ENCODE data around the gene DPYSL3. TPM values are rescaled to one million over a fixed set of nuclear protein-coding genes. Genes with fewer than 3 reads are reported as not detected.

DPYSL3 gene
- total RNA-seq, 1 experiment from 2014 or later, result 17.2 TPM

DNA sequence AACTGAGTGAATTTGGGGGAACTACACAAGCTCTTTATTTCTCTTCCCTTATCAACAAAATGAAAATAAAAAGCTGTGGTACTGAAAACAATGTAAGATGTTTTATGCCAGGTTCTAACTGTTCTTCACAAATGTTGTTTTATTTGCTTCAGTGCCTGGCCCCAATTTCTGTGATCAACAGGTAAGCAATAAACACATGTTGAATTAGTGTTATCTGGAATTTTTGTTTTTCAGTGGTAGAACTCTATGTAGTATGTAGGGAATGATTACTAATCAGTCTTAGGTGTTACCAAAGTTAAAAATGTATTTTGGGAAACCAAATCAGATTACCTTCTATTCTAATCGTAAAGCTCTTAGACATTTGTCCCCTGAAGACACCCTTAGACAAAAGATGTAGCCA, 7.5 kb upstream of the DPYSL3 start:
- no peak for ATAC-seq
- no peaks in the 10 kb centered on the region for H4K20me1 ChIP-seq (ENCODE audit: insufficient read depth)
- H3K9me3 ChIP-seq (ENCODE audit: control insufficient read depth in 1 of 2, insufficient read depth in 1 of 2, low read depth in 1 of 2, low read length in 2 of 2), result no peaks in the 10 kb centered on the region
- ChIA-PET RAD21 (ENCODE audit: low non-redundant PET in 1 of 2, low total read pairs in 2 of 2, uncharacterized antibody in 2 of 2, unreplicated experiment in 2 of 2) (no interaction called here), CTCF (no interaction called here), POLR2A (no interaction called here)
- no peaks in the 10 kb centered on the region for H3K36me3 ChIP-seq (ENCODE audit: control insufficient read depth in 1 of 2, insufficient read depth in 2 of 2, low read length in 2 of 2)
- no peak overlapping the region for H3K27ac ChIP-seq (ENCODE audit: low read depth, low read length)
- no peak overlapping the region for H3K4me3 ChIP-seq (replicated peaks in 1 of 2; ENCODE audit: low read depth in 1 of 2, low read length in 2 of 2)
- DNase-seq (ENCODE audit: low read depth, low spot score), result no peak
- TF ChIP-seq ZNF274 (IDR thresholded peaks at IDR 0.05; ENCODE audit: low read depth, low read length) (no peak), POLR2A (IDR thresholded peaks at IDR 0.05; ENCODE audit: borderline replicate concordance, extremely low read depth, insufficient read depth, insufficient read length) (no peak)
- H3K9me2 ChIP-seq (ENCODE audit: insufficient read depth), result no peaks in the 10 kb centered on the region
- H3K9ac ChIP-seq (ENCODE audit: low read length), result no peak overlapping the region
- intact Hi-C loops (cut with micrococcal nuclease), result no loop called here
- H2AFZ ChIP-seq (ENCODE audit: low read depth, low read length, poor library complexity, severe bottlenecking), result no peak overlapping the region
- BruUV-seq (replicated peaks), result no TSS peak
- H3K4me2 ChIP-seq (ENCODE audit: low read length), result no peak overlapping the region
- H3K79me2 ChIP-seq (ENCODE audit: insufficient read depth, low read length), result no peaks in the 10 kb centered on the region
- H3K27me3 ChIP-seq (ENCODE audit: insufficient read depth, low read length), result peaks cover 12% of the 10 kb centered on the region; the same call in 1 of the 2 replicates
- no peaks in the 10 kb centered on the region for H3K4me1 ChIP-seq (ENCODE audit: control insufficient read depth in 1 of 2, insufficient read depth in 2 of 2, low read length in 2 of 2)

GRCh38 chr5:147515269-147515668, 5.4 kb upstream of the DPYSL3 start:
- ChIA-PET POLR2A (no interaction called here), RAD21 (ENCODE audit: low non-redundant PET in 1 of 2, low total read pairs in 2 of 2, uncharacterized antibody in 2 of 2, unreplicated experiment in 2 of 2) (no interaction called here), CTCF (no interaction called here)
- DNase-seq (ENCODE audit: low read depth, low spot score), result no peak
- intact Hi-C loops (cut with micrococcal nuclease), result no loop called here
- Histone ChIP-seq H3K27ac (ENCODE audit: low read depth, low read length) (no peak overlapping the region), H3K4me2 (ENCODE audit: low read length) (no peak overlapping the region), H3K36me3 (ENCODE audit: control insufficient read depth in 1 of 2, insufficient read depth in 2 of 2, low read length in 2 of 2) (no peaks in the 10 kb centered on the region), H4K20me1 (ENCODE audit: insufficient read depth) (no peaks in the 10 kb centered on the region), H3K9ac (ENCODE audit: low read length) (no peak overlapping the region), H3K9me2 (ENCODE audit: insufficient read depth) (no peaks in the 10 kb centered on the region), H3K79me2 (ENCODE audit: insufficient read depth, low read length) (no peaks in the 10 kb centered on the region), H3K4me3 (replicated peaks in 1 of 2; ENCODE audit: low read depth in 1 of 2, low read length in 2 of 2) (no peak overlapping the region), H3K9me3 (ENCODE audit: control insufficient read depth in 1 of 2, insufficient read depth in 1 of 2, low read depth in 1 of 2, low read length in 2 of 2) (no peaks in the 10 kb centered on the region), H2AFZ (ENCODE audit: low read depth, low read length, poor library complexity, severe bottlenecking) (no peak overlapping the region), H3K27me3 (ENCODE audit: insufficient read depth, low read length) (peaks cover 5% of the 10 kb centered on the region; the same call in 1 of the 2 replicates), H3K4me1 (ENCODE audit: control insufficient read depth in 1 of 2, insufficient read depth in 2 of 2, low read length in 2 of 2) (peaks cover 0 to 4% of the 10 kb centered on the region in 2 experiments; a peak in 2 of 4 replicates)
- no TSS peak for BruUV-seq (replicated peaks)
- no peak for ATAC-seq
- no peak for TF ChIP-seq JUND (IDR thresholded peaks at IDR 0.05)
- TF ChIP-seq, protein P1, sequence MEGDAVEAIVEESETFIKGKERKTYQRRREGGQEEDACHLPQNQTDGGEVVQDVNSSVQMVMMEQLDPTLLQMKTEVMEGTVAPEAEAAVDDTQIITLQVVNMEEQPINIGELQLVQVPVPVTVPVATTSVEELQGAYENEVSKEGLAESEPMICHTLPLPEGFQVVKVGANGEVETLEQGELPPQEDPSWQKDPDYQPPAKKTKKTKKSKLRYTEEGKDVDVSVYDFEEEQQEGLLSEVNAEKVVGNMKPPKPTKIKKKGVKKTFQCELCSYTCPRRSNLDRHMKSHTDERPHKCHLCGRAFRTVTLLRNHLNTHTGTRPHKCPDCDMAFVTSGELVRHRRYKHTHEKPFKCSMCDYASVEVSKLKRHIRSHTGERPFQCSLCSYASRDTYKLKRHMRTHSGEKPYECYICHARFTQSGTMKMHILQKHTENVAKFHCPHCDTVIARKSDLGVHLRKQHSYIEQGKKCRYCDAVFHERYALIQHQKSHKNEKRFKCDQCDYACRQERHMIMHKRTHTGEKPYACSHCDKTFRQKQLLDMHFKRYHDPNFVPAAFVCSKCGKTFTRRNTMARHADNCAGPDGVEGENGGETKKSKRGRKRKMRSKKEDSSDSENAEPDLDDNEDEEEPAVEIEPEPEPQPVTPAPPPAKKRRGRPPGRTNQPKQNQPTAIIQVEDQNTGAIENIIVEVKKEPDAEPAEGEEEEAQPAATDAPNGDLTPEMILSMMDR (IDR thresholded peaks at IDR 0.05 in 2 of 3, conservative IDR thresholded peaks at IDR 0.05 in 1 of 3; ENCODE audit: borderline replicate concordance in 1 of 3, insufficient read depth in 1 of 3, low read depth in 2 of 3, low read length in 2 of 3), result no peak
- TF ChIP-seq ZNF274 (IDR thresholded peaks at IDR 0.05; ENCODE audit: low read depth, low read length), result no peak
